HCT116 (cell line): ENCODE results near the gene RMRP. TPM values are rescaled to one million over a fixed set of nuclear protein-coding genes. Genes with fewer than 3 reads are reported as not detected.
A peak's percentile ranks its signal among the peaks of the same experiment; 100 is the strongest.

Source experiments
- ATAC-seq: fragments of 200-7000 bp; cut with Tn5 transposase; 2 replicates; pipeline ENCODE4 v1.9.1; 2020; ENCODE audit warnings: mild to moderate bottlenecking, moderate library complexity
- BruUV-seq: library from RNA; stranded (reverse); fragments of 400-500 nt; replicated peaks from 2 replicates; lab custom pipeline; 2021; lab: Mats Ljungman, UMichigan
- CTCF ChIA-PET: fragments of 300-600 bp; sonication (Branson Sonifier 250); formaldehyde crosslinking; loops from one replicate; lab custom pipeline; 2021; ENCODE audit warnings: antibody characterized with exemption; lab: Charles Lee
- POLR2A ChIA-PET: fragments of 300-600, 350-600 bp; sonication (Branson Sonifier 250); formaldehyde crosslinking; loops from one replicate; lab custom pipeline; 2021; ENCODE audit warnings: antibody characterized with exemption; lab: Charles Lee
- RAD21 ChIA-PET, 2 experiments: fragments of 300-600 bp; sonication (Branson Sonifier 250); formaldehyde crosslinking; loops; one replicate each; lab custom pipeline; 2023; ENCODE audit warnings: low total read pairs in 2 of 2; ENCODE audit not compliant: uncharacterized antibody in 2 of 2, unreplicated experiment in 2 of 2, low non-redundant PET in 1 of 2; lab: Charles Lee
- DNase-seq: peaks from one replicate; pipeline ENCODE4 v3.0.0-alpha.2; 2010; ENCODE audit warnings: low read depth, low spot score
- H2AFZ ChIP-seq: fragments of 200-600 bp; shearing (Covaris generic), sonication (generic); 2 replicates; pipeline ENCODE4 v1.6.1; 2017; ENCODE audit warnings: low read depth, mixed run types, mixed read lengths, antibody characterized with exemption, low read length; ENCODE audit not compliant: poor library complexity, severe bottlenecking
- H3K27ac ChIP-seq: 2 replicates; pipeline ENCODE4 v1.5.1; 2012; ENCODE audit warnings: low read depth, low read length
- H3K27me3 ChIP-seq: fragments of 200-600 bp; sonication (generic); 2 replicates; pipeline ENCODE4 v1.6.1; 2016; ENCODE audit warnings: mixed run types, low read length, mixed read lengths; ENCODE audit not compliant: insufficient read depth
- H3K36me3 ChIP-seq, 2 experiments: fragments of 200-500 bp in 1 of 2; fragments of 200-600 bp in 1 of 2; sonication (Bioruptor generic) in 1 of 2; sonication (generic) in 1 of 2; 2 replicates each; pipeline versions ENCODE4 v1.5.1 to v1.6.1; 2014 to 2016; ENCODE audit warnings: low read length in 2 of 2, inconsistent platforms in 1 of 2, mixed read lengths in 1 of 2, mixed run types in 1 of 2; ENCODE audit not compliant: insufficient read depth in 2 of 2, control insufficient read depth in 1 of 2
- H3K4me1 ChIP-seq, 2 experiments: fragments of 200-600 bp in 1 of 2; sonication (generic) in 1 of 2; 2 replicates each; pipeline versions ENCODE4 v1.5.1 to v1.6.1; 2012 to 2017; ENCODE audit warnings: low read length in 2 of 2, inconsistent platforms in 1 of 2, mild to moderate bottlenecking in 1 of 2, mixed read lengths in 1 of 2, mixed run types in 1 of 2, moderate library complexity in 1 of 2; ENCODE audit not compliant: insufficient read depth in 2 of 2, control insufficient read depth in 1 of 2
- H3K4me2 ChIP-seq: fragments of 200-600 bp; sonication (generic); 2 replicates; pipeline ENCODE4 v1.6.1; 2017; ENCODE audit warnings: mixed run types, low read length, mixed read lengths
- H3K4me3 ChIP-seq, 2 experiments: fragments of 200-600 bp in 1 of 2; sonication (generic) in 1 of 2; replicated peaks in 1 of 2; 2 replicates each; pipeline ENCODE4 v1.5.1; 2011 to 2016; ENCODE audit warnings: low read length in 2 of 2, control low read depth in 1 of 2, low read depth in 1 of 2, mild to moderate bottlenecking in 1 of 2, mixed read lengths in 1 of 2, mixed run types in 1 of 2
- H3K79me2 ChIP-seq: fragments of 200-600 bp; sonication (generic); 2 replicates; pipeline ENCODE4 v1.6.1; 2017; ENCODE audit warnings: mild to moderate bottlenecking, mixed run types, low read length, moderate library complexity, mixed read lengths; ENCODE audit not compliant: insufficient read depth
- H3K9ac ChIP-seq: fragments of 200-600 bp; sonication (generic); 2 replicates; pipeline ENCODE4 v1.6.1; 2016; ENCODE audit warnings: low read length, mixed read lengths
- H3K9me2 ChIP-seq: fragments of 200-600 bp; sonication (generic), shearing (Covaris generic); 2 replicates; pipeline ENCODE4 v1.6.1; 2017; ENCODE audit warnings: mixed run types, mild to moderate bottlenecking, moderate library complexity; ENCODE audit not compliant: insufficient read depth
- H3K9me3 ChIP-seq, 2 experiments: fragments of 200-500 bp in 1 of 2; fragments of 200-600 bp in 1 of 2; sonication (Bioruptor generic) in 1 of 2; sonication (generic) in 1 of 2; 2 replicates each; pipeline ENCODE4 v1.6.1; 2014 to 2017; ENCODE audit warnings: low read length in 2 of 2, mixed read lengths in 2 of 2, inconsistent platforms in 1 of 2, low read depth in 1 of 2, mild to moderate bottlenecking in 1 of 2, mixed run types in 1 of 2, moderate library complexity in 1 of 2; ENCODE audit not compliant: control insufficient read depth in 1 of 2, insufficient read depth in 1 of 2
- H4K20me1 ChIP-seq: fragments of 200-600 bp; sonication (generic), shearing (Covaris generic); 2 replicates; pipeline ENCODE4 v1.6.1; 2017; ENCODE audit warnings: mixed run types, mild to moderate bottlenecking, moderate library complexity; ENCODE audit not compliant: insufficient read depth
- CBX3 ChIP-seq: IDR thresholded peaks from 2 replicates; pipeline ENCODE4 v1.6.1; 2012; ENCODE audit warnings: low read depth
- CEBPB ChIP-seq: IDR thresholded peaks from 2 replicates; pipeline ENCODE4 v1.6.1; 2012; ENCODE audit warnings: low read depth
- CTCF ChIP-seq, 3 experiments: fragments of 200-600 bp in 1 of 3; sonication (generic) in 1 of 3; IDR thresholded peaks in 2 of 3; conservative IDR thresholded peaks in 1 of 3; 2 replicates each; pipeline ENCODE4 v1.5.1; 2012 to 2017; ENCODE audit warnings: low read depth in 2 of 3, low read length in 2 of 3, antibody characterized with exemption in 1 of 3, borderline replicate concordance in 1 of 3, control low read depth in 1 of 3, mild to moderate bottlenecking in 1 of 3, mixed read lengths in 1 of 3, mixed run types in 1 of 3, moderate library complexity in 1 of 3; ENCODE audit not compliant: insufficient read depth in 1 of 3
- EGR1 ChIP-seq: IDR thresholded peaks from 2 replicates; pipeline ENCODE4 v1.6.1; 2012; ENCODE audit warnings: low read depth
- ELF1 ChIP-seq: IDR thresholded peaks from 2 replicates; pipeline ENCODE4 v1.6.1; 2012; ENCODE audit warnings: low read depth, borderline replicate concordance
- EZH2 ChIP-seq: fragments of 200-600 bp; sonication (generic); IDR thresholded peaks from 2 replicates; pipeline ENCODE4 v1.6.1; 2017; ENCODE audit warnings: antibody characterized with exemption, mixed run types
- FOSL1 ChIP-seq: IDR thresholded peaks from 2 replicates; pipeline ENCODE4 v1.6.1; 2012; ENCODE audit warnings: low read depth
- POLR2A ChIP-seq: IDR thresholded peaks from 2 replicates; pipeline ENCODE4 v1.7.0; 2011; ENCODE audit warnings: borderline replicate concordance; ENCODE audit not compliant: insufficient read depth, insufficient read length; ENCODE audit errors: extremely low read depth
- RAD21 ChIP-seq: IDR thresholded peaks from 2 replicates; pipeline ENCODE4 v1.6.1; 2012; ENCODE audit warnings: low read depth, mild to moderate bottlenecking
- SIN3A ChIP-seq: IDR thresholded peaks from 2 replicates; pipeline ENCODE4 v1.6.1; 2012; ENCODE audit warnings: low read depth
- SRF ChIP-seq: IDR thresholded peaks from 2 replicates; pipeline ENCODE4 v1.6.1; 2012; ENCODE audit warnings: low read depth
- YY1 ChIP-seq: IDR thresholded peaks from 2 replicates; pipeline ENCODE4 v1.6.1; 2011; ENCODE audit warnings: low read length, low read depth, moderate library complexity, mild to moderate bottlenecking; ENCODE audit not compliant: insufficient replicate concordance; ENCODE audit errors: extremely low read depth
- ZFX ChIP-seq: fragments of 450-650 bp; IDR thresholded peaks from 2 replicates; pipeline ENCODE4 v1.6.1; 2017
- ZNF274 ChIP-seq: fragments of 200-500 bp; sonication (Bioruptor generic); IDR thresholded peaks from 2 replicates; pipeline ENCODE4 v1.6.1; 2014; ENCODE audit warnings: mild to moderate bottlenecking, low read depth, low read length, inconsistent platforms
- intact Hi-C: fragments of 100-400 bp; cut with micrococcal nuclease; formaldehyde crosslinking; loops from 2 replicates; pipeline ENCODE4 v1.10.0; 2022
- total RNA-seq: library from RNA; stranded (reverse); gene quantifications from one replicate; pipeline ENCODE4 v1.2.1, GENCODE V29; 2021; ENCODE audit not compliant: unreplicated experiment
- TF ChIP-seq, protein P1 (sequence below): IDR thresholded peaks from 2 replicates; pipeline ENCODE4 v1.6.1; 2012
- TF ChIP-seq, protein P2 (sequence below): IDR thresholded peaks from 2 replicates; pipeline ENCODE4 v1.6.1; 2011; ENCODE audit warnings: mild to moderate bottlenecking, low read length, moderate library complexity; ENCODE audit not compliant: insufficient replicate concordance; ENCODE audit errors: extremely low read depth

RMRP gene
- total RNA-seq, 1 experiment from 2014 or later = 30,969 TPM

DNA sequence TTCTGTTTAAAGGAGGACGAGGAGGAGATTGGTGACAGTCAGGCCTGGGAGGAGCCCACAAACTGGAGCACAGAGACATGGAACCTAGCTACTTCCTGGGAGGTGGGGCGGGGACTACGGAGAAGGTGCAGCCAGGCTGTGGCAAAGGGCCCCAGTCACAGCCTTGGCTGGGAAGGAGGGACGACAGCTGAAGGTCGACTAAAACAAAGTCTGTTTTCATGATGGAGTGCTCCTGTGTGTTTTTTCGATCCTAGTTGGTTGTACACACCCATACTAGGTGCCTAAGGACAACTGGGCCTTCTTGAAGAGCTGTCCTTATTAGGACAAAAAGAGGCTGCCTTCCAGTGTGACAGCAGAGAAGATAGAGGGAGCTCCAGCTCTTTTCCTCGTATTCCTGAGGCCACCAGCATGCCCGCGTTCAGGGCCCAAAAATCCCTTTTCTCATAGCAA, 3.2 kb upstream of the RMRP start:
- no peak overlapping the region for H2AFZ ChIP-seq
- H3K79me2 ChIP-seq = peaks cover 28% of the 10 kb centered on the region; the same call in 1 of the 2 replicates
- RAD21 ChIA-PET = interaction anchor here in 1 of 2 experiments (1.3 kb wide), 1 partner anchor 35 kb away, joined by 3 read pairs; no protein-coding TSS in a partner anchor
- no peak overlapping the region for H3K9ac ChIP-seq
- H3K27ac ChIP-seq = peak overlapping the region; percentile 33
- CTCF ChIA-PET = interaction anchor here (0.8 to 3.2 kb wide), 12 partner anchors 9 to 221 kb away, joined by 3 to 33 read pairs (median 4); partner anchors contain the start of genes CREB3, GBA2, HINT2 and RGP1
- TF ChIP-seq CTCF (IDR thresholded peaks at IDR 0.05 in 2 of 3, conservative IDR thresholded peaks at IDR 0.05 in 1 of 3; ENCODE audit: borderline replicate concordance in 1 of 3, insufficient read depth in 1 of 3, low read depth in 2 of 3, low read length in 2 of 3) (peak in 2 of 3 experiments; percentile 48; a peak in 4 of 6 replicates), RAD21 (no peak)
- no TSS peak for BruUV-seq
- peaks cover 22 to 62% of the 10 kb centered on the region in 2 experiments; a peak in 3 of 4 replicates for H3K4me1 ChIP-seq
- no peaks in the 10 kb centered on the region for H3K27me3 ChIP-seq
- intact Hi-C loops = no loop called here
- ATAC-seq (no peak), DNase-seq (peak; percentile 33)
- H3K4me3 ChIP-seq = no peak overlapping the region
- POLR2A ChIA-PET = interaction anchor here (1.5 to 1.6 kb wide), 2 partner anchors 57 to 71 kb away, joined by 4 to 10 read pairs; partner anchors contain the start of genes CREB3 and TLN1
- peaks cover 6 to 27% of the 10 kb centered on the region in 2 experiments; a peak in 3 of 4 replicates for H3K36me3 ChIP-seq
- no peaks in the 10 kb centered on the region for H4K20me1 ChIP-seq
- no peaks in the 10 kb centered on the region for H3K9me3 ChIP-seq
- H3K9me2 ChIP-seq = no peaks in the 10 kb centered on the region
- H3K4me2 ChIP-seq = 0 out of 2 replicates have a peak overlapping the region, but pooled peaks have one; percentile 2

- intact Hi-C loops = loop anchor here (10.0 kb wide), 1 partner anchor 545 kb away; the partner anchor contains the start of gene ATOSB
- BruUV-seq = no TSS peak
- H3K4me2 ChIP-seq = peak overlapping the region; percentile 79
- ATAC-seq (no peak), DNase-seq (no peak)
- POLR2A ChIA-PET = interaction anchor here (0.8 to 2.9 kb wide), 3 partner anchors 10 to 73 kb away, joined by 3 to 11 read pairs (median 4); partner anchors contain the start of genes CREB3 and TLN1
- peak overlapping the region; percentile 90 for H3K9ac ChIP-seq
- peak overlapping the region; percentile 85; the same call in 1 of the 2 replicates for H3K27ac ChIP-seq
- no peaks in the 10 kb centered on the region for H3K27me3 ChIP-seq
- CTCF ChIA-PET = interaction anchor here (0.9 to 1.5 kb wide), 4 partner anchors 37 to 106 kb away, joined by 3 to 4 read pairs (median 3); partner anchors contain the start of gene TESK1
- no peak overlapping the region for H2AFZ ChIP-seq
- peaks cover 6 to 27% of the 10 kb centered on the region in 2 experiments; a peak in 3 of 4 replicates for H3K36me3 ChIP-seq
- H3K9me2 ChIP-seq = no peaks in the 10 kb centered on the region
- peaks cover 14 to 50% of the 10 kb centered on the region in 2 experiments; a peak in 3 of 4 replicates for H3K4me1 ChIP-seq
- H3K9me3 ChIP-seq = no peaks in the 10 kb centered on the region
- RAD21 ChIA-PET = no interaction called here
- no peaks in the 10 kb centered on the region for H4K20me1 ChIP-seq
- H3K4me3 ChIP-seq = peak overlapping the region; percentile 68 to 75
- H3K79me2 ChIP-seq = peaks cover 22% of the 10 kb centered on the region; the same call in 1 of the 2 replicates
- TF ChIP-seq ZFX (no peak), CBX3 (no peak), CEBPB (no peak), FOSL1 (no peak), SIN3A (no peak), SRF (no peak), YY1 (no peak), EZH2 (no peak), POLR2A (no peak), ELF1 (no peak), EGR1 (no peak), ZNF274 (no peak)
- TF ChIP-seq, protein P1, sequence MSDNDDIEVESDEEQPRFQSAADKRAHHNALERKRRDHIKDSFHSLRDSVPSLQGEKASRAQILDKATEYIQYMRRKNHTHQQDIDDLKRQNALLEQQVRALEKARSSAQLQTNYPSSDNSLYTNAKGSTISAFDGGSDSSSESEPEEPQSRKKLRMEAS = no peak
- TF ChIP-seq, protein P2, sequence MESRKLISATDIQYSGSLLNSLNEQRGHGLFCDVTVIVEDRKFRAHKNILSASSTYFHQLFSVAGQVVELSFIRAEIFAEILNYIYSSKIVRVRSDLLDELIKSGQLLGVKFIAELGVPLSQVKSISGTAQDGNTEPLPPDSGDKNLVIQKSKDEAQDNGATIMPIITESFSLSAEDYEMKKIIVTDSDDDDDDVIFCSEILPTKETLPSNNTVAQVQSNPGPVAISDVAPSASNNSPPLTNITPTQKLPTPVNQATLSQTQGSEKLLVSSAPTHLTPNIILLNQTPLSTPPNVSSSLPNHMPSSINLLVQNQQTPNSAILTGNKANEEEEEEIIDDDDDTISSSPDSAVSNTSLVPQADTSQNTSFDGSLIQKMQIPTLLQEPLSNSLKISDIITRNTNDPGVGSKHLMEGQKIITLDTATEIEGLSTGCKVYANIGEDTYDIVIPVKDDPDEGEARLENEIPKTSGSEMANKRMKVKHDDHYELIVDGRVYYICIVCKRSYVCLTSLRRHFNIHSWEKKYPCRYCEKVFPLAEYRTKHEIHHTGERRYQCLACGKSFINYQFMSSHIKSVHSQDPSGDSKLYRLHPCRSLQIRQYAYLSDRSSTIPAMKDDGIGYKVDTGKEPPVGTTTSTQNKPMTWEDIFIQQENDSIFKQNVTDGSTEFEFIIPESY = no peak
Observed at GRCh38 chr9:35659340-35659739, 1.5 kb upstream of the RMRP start.
